ENCODE results near the gene ADAMTS9. TPM values are rescaled to one million over a fixed set of nuclear protein-coding genes. Genes with fewer than 3 reads are reported as not detected.

The ADAMTS9 gene
- total and polyA plus RNA-seq, 2 donors (not counting 3 experiments of a cell fraction or from before 2014, with no cell fraction given) = 6.5 to 23.9 TPM

DNA sequence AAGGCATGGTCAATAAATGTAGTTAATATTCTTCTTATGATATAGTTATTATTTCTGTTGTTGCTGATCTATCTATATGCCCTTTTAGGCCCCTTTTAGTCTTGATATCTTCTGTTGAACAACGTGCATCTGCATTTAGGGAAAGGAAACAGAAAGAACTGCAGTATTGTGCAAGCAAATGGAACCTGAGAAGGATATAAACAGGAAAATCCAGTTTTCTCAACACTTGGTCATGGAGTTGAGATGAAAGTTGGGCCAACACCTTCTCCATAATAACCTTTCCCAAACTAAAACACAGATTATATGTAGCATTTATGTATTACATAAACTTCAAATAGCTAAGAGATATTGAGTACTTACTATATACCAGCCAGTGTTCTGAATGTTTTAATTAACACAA, 179.7 kb downstream of the ADAMTS9 start:
- intact Hi-C loops (cut with micrococcal nuclease) = no loop called here
- no peak overlapping the region for H3K4me2 ChIP-seq (ENCODE audit: insufficient read depth, low read length)
- DNase-seq (ENCODE audit: low read depth, low spot score) (no peak), FAIRE-seq (no peak)
- ChIA-PET CTCF (no interaction called here), POLR2A (interaction anchor here (0.7 kb wide), 1 partner anchor 728 kb away, joined by 9 read pairs; no protein-coding TSS in a partner anchor)
- no peaks in the 10 kb centered on the region for H3K79me2 ChIP-seq (ENCODE audit: control insufficient read depth, insufficient read depth, low read length)
- H3K36me3 ChIP-seq (ENCODE audit: control insufficient read depth in 2 of 2, extremely low read depth in 1 of 2, insufficient read depth in 2 of 2, low read length in 2 of 2) = no peaks in the 10 kb centered on the region
- no peak for TF ChIP-seq GATA2 (IDR thresholded peaks at IDR 0.05; ENCODE audit: insufficient read depth, insufficient read length, low read depth, low read length)
- TF ChIP-seq, protein P1, sequence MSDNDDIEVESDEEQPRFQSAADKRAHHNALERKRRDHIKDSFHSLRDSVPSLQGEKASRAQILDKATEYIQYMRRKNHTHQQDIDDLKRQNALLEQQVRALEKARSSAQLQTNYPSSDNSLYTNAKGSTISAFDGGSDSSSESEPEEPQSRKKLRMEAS (IDR thresholded peaks at IDR 0.05; ENCODE audit: insufficient read depth, insufficient read length) = no peak
- TF ChIP-seq POLR2AphosphoS5 (IDR thresholded peaks at IDR 0.05; ENCODE audit: insufficient read depth, low read depth, low read length) = no peak
- TF ChIP-seq JUN (IDR thresholded peaks at IDR 0.05; ENCODE audit: borderline replicate concordance, insufficient read depth, insufficient read length, low read depth) = no peak
- TF ChIP-seq, protein P2, sequence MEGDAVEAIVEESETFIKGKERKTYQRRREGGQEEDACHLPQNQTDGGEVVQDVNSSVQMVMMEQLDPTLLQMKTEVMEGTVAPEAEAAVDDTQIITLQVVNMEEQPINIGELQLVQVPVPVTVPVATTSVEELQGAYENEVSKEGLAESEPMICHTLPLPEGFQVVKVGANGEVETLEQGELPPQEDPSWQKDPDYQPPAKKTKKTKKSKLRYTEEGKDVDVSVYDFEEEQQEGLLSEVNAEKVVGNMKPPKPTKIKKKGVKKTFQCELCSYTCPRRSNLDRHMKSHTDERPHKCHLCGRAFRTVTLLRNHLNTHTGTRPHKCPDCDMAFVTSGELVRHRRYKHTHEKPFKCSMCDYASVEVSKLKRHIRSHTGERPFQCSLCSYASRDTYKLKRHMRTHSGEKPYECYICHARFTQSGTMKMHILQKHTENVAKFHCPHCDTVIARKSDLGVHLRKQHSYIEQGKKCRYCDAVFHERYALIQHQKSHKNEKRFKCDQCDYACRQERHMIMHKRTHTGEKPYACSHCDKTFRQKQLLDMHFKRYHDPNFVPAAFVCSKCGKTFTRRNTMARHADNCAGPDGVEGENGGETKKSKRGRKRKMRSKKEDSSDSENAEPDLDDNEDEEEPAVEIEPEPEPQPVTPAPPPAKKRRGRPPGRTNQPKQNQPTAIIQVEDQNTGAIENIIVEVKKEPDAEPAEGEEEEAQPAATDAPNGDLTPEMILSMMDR (IDR thresholded peaks at IDR 0.05; ENCODE audit: extremely low read depth in 1 of 2, insufficient read depth in 1 of 2, low read depth in 1 of 2, low read length in 2 of 2) = no peak
- no peak for TF ChIP-seq EZH2 (IDR thresholded peaks at IDR 0.05; ENCODE audit: borderline replicate concordance, low read depth, low read length, severe bottlenecking)
- no peak for TF ChIP-seq MYC (IDR thresholded peaks at IDR 0.05; ENCODE audit: low read depth, low read length)
- TF ChIP-seq FOS (IDR thresholded peaks at IDR 0.05; ENCODE audit: borderline replicate concordance, insufficient read depth, low read length) = no peak
- TF ChIP-seq POLR2A (IDR thresholded peaks at IDR 0.05; ENCODE audit: low read depth, low read length) = no peak
- H3K9me3 ChIP-seq (replicated peaks; ENCODE audit: control insufficient read depth, insufficient read depth, low read length) = no peaks in the 10 kb centered on the region
- peaks cover 9% of the 10 kb centered on the region for H3K4me1 ChIP-seq (ENCODE audit: control insufficient read depth, extremely low read depth, insufficient read depth, low read length)
- H2AFZ ChIP-seq (ENCODE audit: low read depth, low read length) = no peak overlapping the region
- H3K9me1 ChIP-seq (replicated peaks; ENCODE audit: control insufficient read depth, extremely low read depth, insufficient read depth, low read length) = no peaks in the 10 kb centered on the region
- dilution Hi-C loops (cut with MboI; ENCODE audit: extremely low pct_ligation_motif_present, low sequenced_read_pairs) = no loop called here
- peaks cover 0 to 2% of the 10 kb centered on the region in 2 experiments for H3K27me3 ChIP-seq (ENCODE audit: control insufficient read depth in 2 of 2, insufficient read depth in 2 of 2, low read length in 2 of 2)
- no peak overlapping the region for H3K9ac ChIP-seq (replicated peaks; ENCODE audit: extremely low read depth, insufficient read depth, low read length)
- H3K27ac ChIP-seq (ENCODE audit: insufficient read depth, low read depth, low read length) = no peak overlapping the region
- no peak overlapping the region for H3K4me3 ChIP-seq (replicated peaks in 1 of 3; ENCODE audit: insufficient read depth in 1 of 3, low read depth in 1 of 3, low read length in 3 of 3)
- no peaks in the 10 kb centered on the region for H4K20me1 ChIP-seq (replicated peaks; ENCODE audit: control insufficient read depth, extremely low read depth, insufficient read depth, low read length)
- no TSS peak for BruUV-seq (replicated peaks)
